Heart left ventricle (tissue), 16 donors: ENCODE data around the gene TPST2. TPM values are rescaled to one million over a fixed set of nuclear protein-coding genes. Genes with fewer than 3 reads are reported as not detected.

Source experiments
- ATAC-seq, 4 donors: fragments of 200-7000 bp; cut with Tn5 transposase; one replicate each; pipeline ENCODE4 v1.9.1; 2020 to 2022; ENCODE audit warnings: moderate library complexity in 4 of 4, mild to moderate bottlenecking in 3 of 4, moderate number of reproducible peaks in 1 of 4
- DNase-seq, 5 donors: peaks; one replicate each; pipeline ENCODE4 v3.0.0-alpha.2; 2020
- H3K27ac ChIP-seq, 12 donors: fragments of 200-600 bp; sonication (generic) in 4 of 12; one replicate each; pipeline versions ENCODE4 v1.5.0 to v1.8.0; 2016 to 2022; ENCODE audit warnings: mild to moderate bottlenecking in 2 of 12
- H3K27me3 ChIP-seq, 9 donors: fragments of 200-600 bp; sonication (generic) in 2 of 9; one replicate each; pipeline versions ENCODE4 v1.5.1 to v1.8.0; 2016 to 2022; ENCODE audit warnings: mild to moderate bottlenecking in 3 of 9
- H3K36me3 ChIP-seq, 9 donors: fragments of 200-600 bp; sonication (generic) in 2 of 9; one replicate each; pipeline versions ENCODE4 v1.5.0 to v1.8.0; 2018 to 2022; ENCODE audit warnings: mild to moderate bottlenecking in 2 of 9
- H3K4me1 ChIP-seq, 12 donors: fragments of 200-600 bp; sonication (generic) in 4 of 12; one replicate each; pipeline versions ENCODE4 v1.5.0 to v1.8.0; 2016 to 2022; ENCODE audit warnings: mild to moderate bottlenecking in 3 of 12
- H3K4me3 ChIP-seq, 12 donors: fragments of 200-600 bp; sonication (generic) in 4 of 12; one replicate each; pipeline versions ENCODE4 v1.5.0 to v1.8.0; 2017 to 2022; ENCODE audit warnings: mild to moderate bottlenecking in 9 of 12, moderate library complexity in 4 of 12
- H3K9me3 ChIP-seq, 12 donors: fragments of 200-600 bp; sonication (generic) in 4 of 12; one replicate each; pipeline versions ENCODE4 v1.5.0 to v1.8.0; 2016 to 2022; ENCODE audit warnings: mild to moderate bottlenecking in 1 of 12
- CTCF ChIP-seq, 12 donors: fragments of 200-600 bp; sonication (generic) in 4 of 12; IDR thresholded peaks; one replicate each; pipeline versions ENCODE4 v1.5.0 to v1.8.0; 2018 to 2022; ENCODE audit warnings: antibody characterized with exemption in 12 of 12, mild to moderate bottlenecking in 5 of 12
- POLR2A ChIP-seq, 2 donors: fragments of 450-650 bp; IDR thresholded peaks; one replicate each; pipeline ENCODE4 v1.6.1; 2017; ENCODE audit warnings: antibody characterized with exemption in 2 of 2, mild to moderate bottlenecking in 2 of 2, moderate library complexity in 2 of 2
- WGBS, 4 donors: extraction: QIAGEN DNeasy Blood & Tissue Kit in 2 of 4; methylation state at CpG; one replicate each; pipeline versions ENCODE4 v1.1.5 to v1.1.7; 2013 to 2018; 5-methylcytosine and 5-hydroxymethylcytosine counted together
- intact Hi-C, 10 donors: fragments of 100-400 bp; cut with DNase I; formaldehyde crosslinking; loops; one replicate each; pipeline versions ENCODE4 v1.11.1 to v1.14.2; 2022
- polyA plus RNA-seq, 2 donors: library from polyadenylated mRNA; stranded (reverse); fragments of 200-250 nt; gene quantifications; one replicate each; pipeline ENCODE4 v1.2.3, GENCODE V29; 2013
- total RNA-seq, 9 donors: library from RNA; depleted of rRNA in 2 of 9; stranded (reverse); fragments of >200 nt in 2 of 9; fragmentation: NEBNext Ultra II Directional in 3 of 9; extraction: Animal tissue kit (Norgen Biotek cat#: 25700) in 3 of 9; gene quantifications; one replicate each; pipeline versions ENCODE4 v1.1.0 to v1.2.4, GENCODE V29; 2016 to 2023
- donor health status: ischemic (EF 13 %, LVEDD 7.1; RV severe dilation, severe dysfunction).
- donor health status: healthy with polysubstance abuse.
- donor health status: DM: no; HTN: yes; CAD: no.
- donor health status: DM: no; HTN: no; CAD: no.
- donor health status: ischemic (EF 25% LVEDD 6.9; RV normal size, moderate dysfunction).
- donor health status: ischemic (EF 25% LVEDD 5.7; RV mildly dilated, moderate dysfunction).
- donor health status: healthy.
- donor health status: DM: yes; HTN: yes; CAD: no.
- donor health status: ischemic (EF 35%, LVEDD 5.7; RV mildly dilated, moderate dysfunction).
- donor health status: nonischemic (EF 11% LVEDD 7.7; RV severe dilation, severe dysfunction).
- donor health status: DM: yes; HTN: yes; CAD: no.
- donor health status: PGD.
- donor health status: ischemic (EF 29% LVEDD 5.4; RV normal size, mild dysfunction).
- donor health status: nonischemic (EF 23%, LVEDD 6.1; RV moderate dilation, normal function).

Gene TPST2
- total and polyA plus RNA-seq, 11 donors = 12.1 to 103 (median 25.2) TPM

- no peak for TF ChIP-seq CTCF (IDR thresholded peaks at IDR 0.05)
- TF ChIP-seq POLR2A (IDR thresholded peaks at IDR 0.05) = no peak
- Histone ChIP-seq H3K27ac (no peak overlapping the region), H3K9me3 (no peaks in the 10 kb centered on the region), H3K36me3 (peaks cover 0 to 64% (median 27%) of the 10 kb centered on the region in 9 donors), H3K4me3 (no peak overlapping the region), H3K4me1 (peaks cover 0 to 30% (median 14%) of the 10 kb centered on the region in 12 donors), H3K27me3 (no peaks in the 10 kb centered on the region)
- ATAC-seq (no peak), DNase-seq (no peak)
- WGBS, 4 donors = 92 to 97% (median 96%) methylated on average over 4 to 47 of the region's 47 CpGs
- intact Hi-C loops = no loop called here
These were observed 48.6 kb downstream of the TPST2 start for GRCh38 chr22:26541167-26541819.

GRCh38 chr22:26540119-26540518 is 49.8 kb downstream of the TPST2 start:
- intact Hi-C loops = no loop called here
- peaks cover 0 to 69% (median 35%) of the 10 kb centered on the region in 9 donors for H3K36me3 ChIP-seq
- no peaks in the 10 kb centered on the region for H3K27me3 ChIP-seq
- peaks cover 0 to 38% (median 9%) of the 10 kb centered on the region in 12 donors for H3K4me1 ChIP-seq
- H3K4me3 ChIP-seq = no peak overlapping the region
- no peak for TF ChIP-seq CTCF (IDR thresholded peaks at IDR 0.05)
- TF ChIP-seq POLR2A (IDR thresholded peaks at IDR 0.05) = no peak
- ATAC-seq (no peak), DNase-seq (no peak)
- H3K27ac ChIP-seq = no peak overlapping the region
- 95 to 100% (median 98%) methylated on average over 2 of the region's 2 CpGs for WGBS, 4 donors
- H3K9me3 ChIP-seq = no peaks in the 10 kb centered on the region

- peaks cover 0 to 21% (median 5%) of the 10 kb centered on the region in 12 donors for H3K4me1 ChIP-seq
- no peak for DNase-seq
- peaks cover 0 to 92% (median 46%) of the 10 kb centered on the region in 9 donors for H3K36me3 ChIP-seq
- WGBS, 4 donors = 96 to 100% (median 97%) methylated on average over 3 of the region's 3 CpGs
- H3K4me3 ChIP-seq = no peak overlapping the region
- H3K27me3 ChIP-seq = no peaks in the 10 kb centered on the region
- no peak overlapping the region for H3K27ac ChIP-seq
- no peak for ATAC-seq
- no peaks in the 10 kb centered on the region for H3K9me3 ChIP-seq
- no peak for TF ChIP-seq POLR2A (IDR thresholded peaks at IDR 0.05)
- TF ChIP-seq CTCF (IDR thresholded peaks at IDR 0.05) = no peak
- intact Hi-C loops = no loop called here
These were observed 53.2 kb downstream of the TPST2 start for GRCh38 chr22:26536762-26537134.

GRCh38 chr22:26536056-26536761 is 53.7 kb downstream of the TPST2 start:
- peaks cover 0 to 21% (median 5%) of the 10 kb centered on the region in 12 donors for H3K4me1 ChIP-seq
- 94 to 96% (median 95%) methylated on average over 12 of the region's 12 CpGs for WGBS, 4 donors
- intact Hi-C loops = no loop called here
- no peaks in the 10 kb centered on the region for H3K9me3 ChIP-seq
- peaks cover 0 to 92% (median 48%) of the 10 kb centered on the region in 9 donors for H3K36me3 ChIP-seq
- TF ChIP-seq CTCF (IDR thresholded peaks at IDR 0.05) = no peak
- no peak for TF ChIP-seq POLR2A (IDR thresholded peaks at IDR 0.05)
- no peaks in the 10 kb centered on the region for H3K27me3 ChIP-seq
- ATAC-seq (no peak), DNase-seq (no peak)
- no peak overlapping the region for H3K4me3 ChIP-seq
- peak overlapping the region in 1 of 12 donors; percentile 79 for H3K27ac ChIP-seq
